LoVo (cell line): ENCODE data around the gene PRR16.

Source experiments
- DNase-seq: peaks from one replicate; pipeline ENCODE4 v3.0.0-alpha.2; 2016; ENCODE audit warnings: low spot score

The PRR16 gene

DNA sequence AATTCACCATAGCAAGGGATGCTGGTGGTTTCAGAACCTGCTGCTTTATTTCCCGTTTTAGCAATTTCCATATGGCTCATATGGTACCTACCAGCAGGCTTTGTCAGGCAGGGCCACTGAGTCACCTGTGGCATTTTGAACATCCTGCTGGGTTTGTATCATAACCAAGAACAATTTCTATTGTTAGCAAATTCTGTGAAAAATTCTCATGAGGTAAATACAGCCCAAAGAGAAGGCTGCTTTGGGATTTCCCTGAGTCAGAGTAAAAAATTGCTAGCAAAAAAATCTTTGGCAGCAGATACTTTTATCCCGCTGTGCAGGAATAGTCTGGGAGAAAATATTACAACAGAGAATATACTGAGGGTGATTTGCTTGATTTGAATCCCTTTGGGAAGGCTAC, 52.7 kb downstream of the PRR16 start:
- DNase-seq = no peak

DNA sequence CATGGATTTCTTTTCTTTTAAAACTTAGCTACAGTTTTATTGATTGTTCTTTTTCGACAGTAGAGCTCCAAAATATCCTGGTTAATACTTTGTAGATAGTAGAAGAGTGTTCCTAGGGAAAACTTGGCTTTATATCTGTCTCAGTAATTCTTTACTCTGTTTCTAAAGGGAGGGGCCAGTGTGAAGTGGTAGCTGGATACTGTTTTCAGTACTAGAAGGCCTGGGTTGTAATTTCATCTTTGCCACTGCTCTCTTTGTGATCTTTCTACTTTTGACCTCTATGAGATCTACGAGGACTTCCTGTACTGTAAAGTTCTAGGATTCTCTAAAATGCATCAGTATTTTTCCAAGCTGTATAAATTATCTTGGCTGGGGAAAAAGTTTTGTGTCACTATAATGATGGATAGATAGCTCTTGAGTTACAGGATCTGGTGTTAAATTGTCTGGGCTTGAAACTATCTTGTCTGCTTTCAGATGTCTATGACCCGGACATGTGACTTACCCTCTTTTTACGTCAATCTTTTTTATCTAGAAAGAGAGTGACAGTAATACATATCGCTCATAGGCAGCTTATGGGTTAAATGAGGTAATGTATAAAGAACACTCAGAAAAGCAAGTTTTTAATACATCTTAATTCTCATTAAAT, 53.6 kb downstream of the PRR16 start:
- DNase-seq = no peak

DNA sequence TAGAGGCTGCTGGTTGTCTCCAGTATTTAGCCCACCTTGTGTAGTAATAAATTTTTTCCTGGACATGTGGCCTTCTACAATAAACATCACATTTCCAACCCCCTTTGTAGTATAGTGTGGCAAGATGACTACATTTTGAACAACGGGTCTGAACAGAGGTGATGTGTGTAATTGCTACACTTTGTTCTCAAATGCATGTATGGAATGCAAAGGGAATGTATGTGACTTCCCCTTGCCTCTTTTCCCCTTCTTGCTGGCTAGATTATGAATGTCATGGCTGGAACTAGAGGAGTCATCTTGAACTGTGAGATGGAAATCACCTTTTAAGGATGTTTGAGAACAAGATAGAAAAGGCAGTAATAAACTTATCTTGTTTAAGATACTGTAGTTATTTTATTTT, 54.5 kb downstream of the PRR16 start:
- no peak for DNase-seq

DNA sequence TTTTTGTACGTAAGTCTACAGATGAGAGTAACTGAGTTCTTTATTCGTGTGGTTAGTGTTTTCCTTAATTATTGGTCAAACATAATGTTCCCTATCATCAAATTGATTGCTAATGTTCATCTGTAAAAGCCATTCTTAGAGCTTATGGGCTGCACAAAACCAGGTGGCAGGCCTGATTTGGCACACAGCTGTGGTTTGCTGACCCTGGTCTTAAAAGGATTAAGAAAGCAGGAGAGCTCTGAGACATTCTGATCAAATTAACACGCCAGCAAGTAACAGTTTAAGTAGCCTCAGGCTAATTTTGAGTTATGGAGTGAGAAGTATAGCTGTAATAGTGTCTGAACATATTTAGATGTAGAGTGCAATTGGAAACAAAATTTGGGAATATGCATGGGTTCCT, 63.2 kb downstream of the PRR16 start:
- DNase-seq = no peak

DNA sequence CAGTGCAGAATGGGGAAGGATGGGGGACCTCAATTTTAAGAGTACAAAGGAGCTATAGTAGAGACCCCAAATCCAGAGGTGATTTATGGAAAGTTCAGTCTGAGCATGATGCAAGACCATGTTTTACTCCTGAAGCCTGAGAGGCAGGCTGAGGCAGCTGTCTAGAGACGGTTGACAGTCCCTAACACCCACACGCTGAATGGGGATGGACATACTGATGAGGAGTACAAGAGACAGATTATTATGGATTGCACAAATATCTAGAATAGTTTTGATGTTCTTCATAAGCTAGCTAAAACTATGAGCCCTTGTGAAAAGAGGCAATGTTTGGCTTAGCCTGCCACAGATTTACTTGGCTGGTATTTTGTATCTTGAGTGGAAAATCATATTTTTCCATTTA, 64.5 kb downstream of the PRR16 start:
- DNase-seq = no peak

DNA sequence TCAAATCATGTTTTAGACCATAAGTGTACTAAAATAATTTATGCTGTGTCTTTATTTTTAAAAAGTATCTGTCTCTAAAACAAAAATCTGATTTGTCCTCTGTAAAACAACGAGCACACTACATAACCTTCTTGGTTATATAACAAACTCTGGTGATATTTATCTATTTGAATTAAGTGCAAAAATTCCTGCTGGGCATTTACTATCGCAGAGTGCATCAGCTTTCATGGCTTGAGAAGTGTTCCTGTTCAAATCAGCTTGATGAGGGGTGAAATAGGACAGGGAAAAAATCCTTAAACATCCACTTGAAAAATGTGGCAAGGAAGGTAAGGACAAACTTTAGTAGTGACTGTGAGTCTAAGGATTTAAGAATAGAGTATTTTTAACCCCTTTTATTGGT, 65.3 kb downstream of the PRR16 start:
- no peak for DNase-seq

DNA sequence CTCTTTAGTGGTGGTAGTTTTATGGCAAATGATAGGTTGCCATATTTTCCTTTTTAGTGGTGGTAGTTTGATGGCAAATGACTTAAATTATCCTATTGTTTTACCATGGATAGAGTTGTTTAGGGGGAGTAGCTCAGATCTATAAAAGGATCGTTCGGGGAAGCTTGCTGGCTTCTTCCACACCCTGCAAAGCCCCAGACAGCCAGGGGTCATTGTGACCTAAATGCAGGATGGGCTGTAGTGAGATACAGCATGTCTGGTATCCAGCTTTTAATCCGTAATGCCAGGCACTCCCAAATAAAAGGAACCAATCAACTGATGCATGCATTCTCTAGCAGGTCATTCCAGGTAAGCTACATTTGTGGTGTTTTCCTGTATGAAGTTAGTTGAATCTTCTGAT, 67.1 kb downstream of the PRR16 start:
- DNase-seq = no peak

DNA sequence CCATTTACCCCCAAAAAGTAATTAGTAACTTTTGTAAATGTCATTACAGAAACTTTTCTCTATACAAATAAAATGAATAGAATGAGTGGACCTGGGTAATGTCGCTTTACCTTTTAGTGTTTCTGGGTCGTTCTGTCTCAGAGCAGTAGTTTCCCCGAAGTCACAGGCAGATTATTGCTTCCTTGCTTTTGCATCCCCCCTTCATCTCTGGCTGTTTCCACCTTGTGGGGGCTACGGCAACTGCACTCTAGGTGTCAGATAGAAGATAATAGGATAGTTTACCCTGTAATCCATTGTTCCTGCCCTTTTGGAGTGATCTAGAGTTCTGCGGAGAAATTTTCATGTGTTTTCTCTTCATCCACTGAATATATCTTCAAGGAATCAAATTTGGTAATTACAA, 68.7 kb downstream of the PRR16 start:
- DNase-seq = no peak

DNA sequence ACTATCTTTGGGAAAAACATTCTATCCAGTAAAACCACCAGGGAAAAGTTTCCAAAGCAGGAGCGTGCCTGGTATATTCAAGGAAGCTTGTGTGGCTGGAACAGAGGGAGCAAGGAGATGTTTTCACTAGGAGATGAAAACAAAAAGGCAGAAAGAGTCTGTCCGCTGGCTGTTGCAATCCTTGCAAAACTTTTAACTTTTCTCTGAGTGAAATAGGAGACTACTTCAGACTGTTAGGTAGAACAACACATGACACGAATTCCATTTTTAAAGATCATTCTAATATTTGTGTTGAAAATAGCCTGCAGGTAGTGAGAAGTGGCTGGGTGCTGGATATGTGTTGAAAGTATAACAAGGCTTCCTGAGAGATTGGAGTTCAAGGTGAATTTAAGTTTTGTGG, 69.5 kb downstream of the PRR16 start:
- no peak for DNase-seq

DNA sequence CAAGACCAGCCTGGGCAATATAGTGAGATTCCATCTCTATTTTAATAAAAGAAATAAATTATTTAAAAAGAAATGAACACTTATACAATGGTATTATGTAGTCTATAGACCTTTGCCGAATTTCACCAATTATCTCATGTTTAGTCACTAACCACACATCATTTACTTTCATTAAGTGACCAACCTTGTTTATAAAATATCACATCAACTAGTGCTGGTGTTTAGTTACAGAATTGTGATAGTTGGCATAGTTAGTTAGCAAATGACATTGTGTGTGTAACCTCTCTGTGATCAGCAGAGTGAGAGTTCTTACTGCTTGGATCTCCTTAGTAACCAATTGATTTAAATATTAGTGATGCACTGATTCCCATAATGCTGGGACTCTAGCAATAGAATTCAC, 71.8 kb downstream of the PRR16 start:
- DNase-seq = no peak

DNA sequence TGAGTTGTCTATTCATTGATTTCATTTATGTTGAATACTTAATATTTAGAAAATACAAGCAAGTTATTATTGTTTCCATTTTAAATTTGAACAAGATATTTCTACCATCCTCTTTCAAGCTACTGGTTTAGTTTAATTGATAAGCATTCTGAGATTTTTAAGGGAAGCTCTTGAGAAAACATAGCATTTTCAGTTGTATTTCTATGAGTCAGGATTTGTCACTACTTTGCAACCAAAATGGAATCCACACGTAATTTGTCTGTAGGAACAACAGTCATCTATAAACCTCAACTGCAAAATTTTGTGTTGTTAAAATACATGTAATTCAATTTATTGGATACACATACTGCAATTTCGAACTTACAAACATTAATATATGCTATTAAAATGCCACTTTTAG, 74.0 kb downstream of the PRR16 start:
- DNase-seq = no peak

DNA sequence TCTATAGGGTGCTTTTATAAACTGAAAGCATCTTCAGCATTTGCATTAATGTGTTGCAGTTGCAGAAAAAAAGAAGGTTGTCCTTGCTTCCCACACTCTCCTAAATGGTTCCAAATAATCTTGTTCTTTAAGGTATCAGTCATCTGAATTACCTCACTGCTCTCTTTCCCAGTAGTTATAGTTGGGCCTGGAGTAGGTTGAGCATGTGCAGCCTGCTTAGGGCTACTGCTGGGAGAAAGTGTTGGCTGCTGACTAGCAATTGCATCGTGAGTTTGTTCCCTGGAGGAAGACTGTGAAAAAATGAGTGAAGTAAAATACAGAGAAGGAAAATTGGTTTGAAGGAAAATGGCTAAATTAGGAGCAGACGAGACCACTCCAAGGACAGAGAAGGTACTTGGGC, 74.5 kb downstream of the PRR16 start:
- DNase-seq = no peak

DNA sequence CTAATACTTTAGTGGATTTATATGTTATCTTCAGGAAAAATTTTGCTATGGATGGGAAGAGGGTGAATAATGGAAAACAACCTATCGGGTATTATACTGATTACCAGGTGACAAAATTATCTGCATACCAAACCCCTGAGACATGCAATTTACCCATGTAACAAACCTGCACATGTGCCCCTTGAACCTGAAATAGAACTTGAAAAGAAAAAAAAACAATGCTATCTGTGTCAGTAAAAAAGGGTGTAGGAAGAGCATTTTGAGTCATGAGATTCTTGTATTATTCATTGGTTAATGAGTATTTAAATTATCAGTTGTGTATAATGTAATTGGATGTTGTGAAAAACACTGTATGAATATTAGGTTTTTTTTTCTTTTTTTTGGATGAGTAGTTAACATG, 75.4 kb downstream of the PRR16 start:
- DNase-seq = no peak

DNA sequence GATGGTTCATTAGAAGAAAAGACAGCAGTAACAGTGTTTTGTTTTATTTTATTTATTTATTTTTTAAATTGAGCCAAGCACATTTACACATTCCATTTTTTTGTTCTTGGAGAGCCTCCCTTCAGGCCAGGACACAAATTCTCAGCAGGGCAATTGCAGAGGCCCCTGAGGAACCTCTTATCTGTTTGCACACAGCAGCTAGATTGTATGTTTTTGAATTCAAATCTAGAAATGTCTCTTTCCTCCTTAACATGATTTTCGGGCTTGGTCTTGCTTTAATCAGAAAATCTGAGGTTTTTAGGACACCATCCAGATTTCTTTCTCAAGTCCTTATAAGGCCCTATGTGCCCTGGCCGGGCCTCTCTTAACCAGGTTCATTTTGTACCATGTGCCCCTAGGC, 76.0 kb downstream of the PRR16 start:
- no peak for DNase-seq

DNA sequence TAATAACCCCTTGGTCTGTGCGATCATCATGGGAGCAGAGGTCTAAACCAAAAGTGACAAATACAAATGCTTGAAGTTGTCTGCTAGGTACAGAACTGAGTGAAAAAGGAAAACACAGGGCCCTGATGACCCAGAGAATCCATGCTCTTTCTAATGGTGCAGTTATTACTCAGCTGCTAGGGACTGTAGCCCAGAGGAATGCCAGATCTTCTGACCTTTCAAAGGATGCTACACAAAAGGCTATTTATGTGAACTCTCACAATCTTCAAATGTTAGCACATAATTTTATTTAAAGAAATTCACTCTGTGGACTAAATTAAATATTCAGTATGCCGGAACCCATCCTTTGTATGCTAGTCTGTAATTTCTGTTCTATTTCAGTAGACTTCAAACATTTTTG, 79.9 kb downstream of the PRR16 start:
- DNase-seq = no peak

DNA sequence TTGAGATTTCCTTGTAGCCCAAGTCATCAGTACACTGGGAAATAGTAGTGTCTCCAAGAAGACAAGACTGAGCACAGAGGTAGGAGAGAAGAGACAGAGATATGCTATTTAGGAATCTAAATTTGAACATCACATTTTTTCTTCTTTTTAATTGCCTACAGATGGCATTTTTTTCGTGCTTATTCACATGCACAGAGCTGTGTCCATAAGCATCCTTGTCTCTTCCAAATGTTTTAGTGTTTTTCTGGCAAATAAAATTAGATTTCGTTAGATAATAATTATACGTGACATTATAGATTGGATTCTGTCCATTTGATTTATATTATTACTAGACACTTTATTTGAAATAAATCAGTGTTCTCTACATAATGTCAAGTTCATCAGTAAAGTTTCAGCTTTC, 80.9 kb downstream of the PRR16 start:
- no peak for DNase-seq

DNA sequence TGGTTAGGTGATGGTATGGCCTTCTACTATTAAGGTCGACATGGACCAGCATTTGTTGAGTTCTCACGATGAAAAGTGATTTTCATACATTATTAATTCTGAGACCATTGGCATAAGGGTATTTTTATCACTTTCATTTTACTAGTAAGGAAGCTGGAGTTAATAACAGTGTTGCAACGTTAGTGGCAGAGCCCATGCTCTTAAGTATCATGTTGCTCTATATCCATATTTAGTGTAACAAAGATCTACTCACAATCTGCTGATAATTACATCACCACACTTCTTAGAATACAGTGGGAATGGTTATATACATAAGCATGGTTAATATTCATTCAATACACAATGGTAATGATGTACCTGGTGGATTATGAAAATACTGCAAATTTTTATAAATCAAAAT, 81.9 kb downstream of the PRR16 start:
- DNase-seq = no peak

DNA sequence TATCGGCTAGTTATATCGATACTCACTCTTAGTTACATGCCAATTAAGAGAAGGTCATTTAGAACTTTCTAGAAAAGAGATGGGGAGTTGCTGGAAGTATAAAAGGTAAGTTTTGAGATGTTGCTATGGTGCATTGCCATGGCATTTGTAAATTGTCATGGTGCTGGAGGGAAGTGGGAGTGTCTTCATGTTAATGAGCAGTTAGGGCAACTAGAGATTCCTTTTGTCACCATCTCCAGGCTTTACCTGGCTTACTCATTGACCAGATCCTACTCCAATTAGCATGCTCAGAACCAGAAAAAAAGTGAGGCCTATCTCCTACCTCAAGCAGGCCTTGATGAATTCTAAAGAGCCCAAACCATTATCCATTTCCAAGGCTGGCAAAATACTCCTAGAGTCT, 82.8 kb downstream of the PRR16 start:
- DNase-seq = no peak

DNA sequence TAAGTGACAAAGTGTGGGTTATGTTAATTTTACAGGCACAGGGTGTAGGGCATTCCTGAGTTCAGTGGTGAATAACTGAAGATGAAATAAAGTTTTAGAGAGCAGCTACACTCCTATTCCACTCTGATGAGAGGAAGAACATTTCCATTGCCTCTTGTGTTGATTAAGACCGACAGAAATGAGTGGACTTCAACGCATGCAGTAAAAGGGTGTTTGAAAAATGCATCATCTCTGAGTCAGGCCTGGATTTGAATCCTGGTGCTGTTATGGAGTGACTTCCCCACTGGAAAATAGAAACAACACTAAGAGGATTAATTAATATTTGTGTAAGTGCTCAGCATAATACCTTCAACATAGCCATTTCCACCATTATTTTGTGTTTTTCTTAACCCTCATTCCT, 86.3 kb downstream of the PRR16 start:
- no peak for DNase-seq

DNA sequence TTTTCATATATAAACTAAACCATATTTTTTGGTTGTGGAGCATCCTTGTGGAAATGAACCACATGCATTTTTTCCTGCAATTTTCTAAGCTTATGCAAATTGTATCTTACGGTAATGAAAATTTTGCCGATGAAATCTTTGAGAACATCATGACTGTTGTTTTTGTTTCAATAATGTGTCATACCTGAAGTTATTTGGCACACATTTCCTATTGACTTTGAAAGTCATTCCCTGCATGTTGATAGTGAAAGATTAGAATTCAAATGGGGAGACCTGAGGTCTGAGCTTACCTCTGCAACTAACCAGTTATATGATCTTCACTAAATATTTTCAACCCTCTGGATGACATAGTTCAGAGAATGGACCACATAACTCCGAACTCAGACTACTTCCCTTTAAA, 88.5 kb downstream of the PRR16 start:
- no peak for DNase-seq

DNA sequence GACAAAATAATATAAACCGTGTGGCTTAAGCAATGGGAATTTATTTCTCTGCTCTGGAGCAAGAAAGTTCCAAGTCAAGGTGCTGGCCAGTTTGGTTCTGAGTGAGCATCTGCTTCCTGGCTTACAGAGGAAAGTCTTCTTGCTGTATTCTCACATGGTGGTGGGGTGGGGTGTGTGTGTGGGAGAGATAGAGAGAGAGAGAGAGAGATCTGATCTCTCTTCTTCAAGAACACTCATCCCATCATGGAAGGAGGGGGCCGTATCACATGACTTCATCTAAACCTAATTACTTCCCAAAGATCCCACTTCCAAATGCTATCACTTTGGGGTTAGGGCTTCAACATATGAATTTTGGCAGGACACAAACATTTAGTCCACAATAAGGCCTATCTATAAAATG, 91.2 kb downstream of the PRR16 start:
- DNase-seq = no peak

DNA sequence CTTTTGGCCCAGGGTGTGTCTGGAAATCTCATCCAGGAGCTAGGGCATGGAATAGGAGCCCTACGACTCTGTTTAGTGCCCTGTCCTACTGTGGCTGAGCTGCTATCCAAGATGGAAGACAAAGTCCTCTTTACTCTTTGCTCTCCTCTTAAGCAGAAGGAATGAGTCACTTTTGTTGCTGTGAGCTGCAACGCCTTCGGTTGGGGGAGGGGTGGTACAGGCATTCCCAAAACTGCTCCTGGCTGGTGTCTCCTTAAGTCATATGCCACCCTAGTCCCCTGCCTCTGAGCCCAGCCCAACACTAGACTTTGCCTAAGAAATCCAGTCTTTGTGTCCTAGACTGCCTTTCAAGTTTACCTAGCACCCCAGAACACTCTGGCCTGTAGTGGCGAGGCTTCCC, 99.9 kb downstream of the PRR16 start:
- no peak for DNase-seq

DNA sequence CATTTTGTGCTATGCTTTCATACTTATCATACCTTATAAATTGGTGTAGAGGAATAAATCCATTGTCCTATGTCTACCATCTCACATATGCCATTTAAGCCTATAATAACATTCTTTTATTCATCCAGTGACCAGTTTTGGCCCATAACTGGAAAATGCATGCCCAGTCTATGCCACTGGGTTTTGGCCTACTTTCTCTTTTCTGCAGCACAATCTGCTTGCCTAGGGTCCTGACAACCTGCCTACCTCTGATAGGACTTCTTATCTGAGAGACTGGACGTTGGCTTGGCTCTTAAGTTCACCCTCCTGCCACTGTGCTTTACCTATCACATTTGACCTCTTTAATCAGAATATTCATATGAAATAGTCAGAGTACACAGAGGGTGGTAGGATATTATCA, 103.0 kb downstream of the PRR16 start:
- no peak for DNase-seq

DNA sequence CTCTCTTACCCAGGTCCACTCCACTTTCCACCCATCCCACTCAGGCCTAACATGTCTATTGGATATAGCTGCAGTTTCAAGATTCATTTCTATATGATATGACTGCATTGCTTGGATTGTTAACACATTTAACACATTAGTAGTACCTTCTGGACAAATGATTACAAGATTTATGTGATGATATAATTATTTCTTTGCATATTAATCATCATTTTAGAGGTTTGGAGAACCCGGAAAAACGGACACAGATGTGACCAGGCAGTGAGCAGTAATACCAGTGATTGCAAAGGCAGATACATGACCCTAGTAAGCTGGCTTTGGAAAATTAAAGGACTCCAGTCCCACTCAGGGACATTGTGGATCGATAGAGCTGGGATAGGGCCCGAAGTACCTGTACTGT, 103.8 kb downstream of the PRR16 start:
- DNase-seq = no peak

DNA sequence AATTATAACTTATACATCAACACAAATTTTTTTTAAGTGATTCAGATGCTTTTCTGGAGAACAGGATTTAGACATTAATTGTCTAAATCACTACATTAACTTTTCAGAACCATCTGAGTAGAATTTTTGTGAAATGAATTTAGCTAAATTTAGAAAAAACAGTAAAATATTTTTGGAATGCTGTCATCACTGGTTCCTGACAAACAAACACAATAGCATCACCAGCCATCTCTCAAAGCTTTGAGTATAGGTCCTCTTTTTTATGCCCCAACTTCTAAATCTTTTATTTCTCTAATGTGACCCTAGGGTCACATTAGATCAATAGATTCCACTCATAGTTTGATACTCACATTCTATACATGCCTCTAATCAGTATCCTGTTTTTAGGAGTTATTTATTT, 104.6 kb downstream of the PRR16 start:
- DNase-seq = no peak
